ENCODE results near the gene PRELID1. TPM values are rescaled to one million over a fixed set of nuclear protein-coding genes. Genes with fewer than 3 reads are reported as not detected.
A peak's percentile ranks its signal among the peaks of the same experiment; 100 is the strongest.

Gene PRELID1
- total RNA-seq, 2 experiments from 2014 or later: 33.1 to 35.0 TPM

DNA sequence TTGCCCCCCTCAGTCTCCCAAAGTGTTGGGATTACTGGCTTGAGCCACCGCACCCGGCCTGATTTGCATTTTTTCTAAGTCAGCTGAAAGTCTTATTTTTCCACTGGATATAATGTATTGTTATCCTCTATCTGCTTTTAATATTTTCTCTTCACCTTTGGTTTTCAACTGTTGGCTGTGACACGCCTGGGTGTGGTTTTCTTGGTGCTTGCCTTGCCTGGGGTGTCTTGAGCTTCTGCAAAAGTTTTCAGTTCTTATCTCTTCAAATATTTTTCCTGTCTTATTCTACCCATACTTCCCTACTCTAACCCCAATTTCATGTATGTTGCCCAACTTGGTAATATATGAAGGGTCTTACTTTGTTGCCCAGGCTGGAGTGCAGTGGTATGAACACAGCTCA, 12.4 kb downstream of the PRELID1 start:
- Mint-ChIP-seq H3K4me1 (ENCODE audit: low read depth) (peaks cover 41% of the 10 kb centered on the region), H3K4me3 (no peak overlapping the region), H3K27me3 (peaks cover 1% of the 10 kb centered on the region), H3K36me3 (ENCODE audit: low read depth) (peaks cover 11% of the 10 kb centered on the region), H3K9me3 (no peaks in the 10 kb centered on the region), H3K27ac (no peak overlapping the region)
- DNase-seq (no peak), ATAC-seq (ENCODE audit: poor library complexity) (no peak)
- intact Hi-C loops (cut with DNase I, micrococcal nuclease): loop anchor here in 1 of 2 experiments (5.0 to 10.0 kb wide), 2 partner anchors 141 to 201 kb away; no protein-coding TSS in a partner anchor
- Histone ChIP-seq H3K36me3 (ENCODE audit: insufficient read depth, low read length) (peaks cover 4% of the 10 kb centered on the region), H3K4me3 (ENCODE audit: low read length) (no peak overlapping the region), H3K27ac (ENCODE audit: low read depth in 1 of 2, low read length in 2 of 2) (no peak overlapping the region), H3K27me3 (ENCODE audit: control insufficient read depth in 1 of 2, insufficient read depth in 2 of 2, low read length in 2 of 2) (no peaks in the 10 kb centered on the region), H3K4me1 (ENCODE audit: insufficient read depth, low read length) (peaks cover 36% of the 10 kb centered on the region), H3K9me3 (ENCODE audit: control insufficient read depth in 1 of 2, insufficient read depth in 1 of 2, low read length in 2 of 2) (peaks cover 0 to 4% of the 10 kb centered on the region in 2 experiments)
- CTCF ChIA-PET: interaction anchor here (1.1 to 1.9 kb wide), 3 partner anchors 12 to 140 kb away, joined by 3 to 5 read pairs (median 4); partner anchors contain the start of genes PRELID1 and RAB24
- POLR2A ChIA-PET: no interaction called here
- TF ChIP-seq, protein P1, sequence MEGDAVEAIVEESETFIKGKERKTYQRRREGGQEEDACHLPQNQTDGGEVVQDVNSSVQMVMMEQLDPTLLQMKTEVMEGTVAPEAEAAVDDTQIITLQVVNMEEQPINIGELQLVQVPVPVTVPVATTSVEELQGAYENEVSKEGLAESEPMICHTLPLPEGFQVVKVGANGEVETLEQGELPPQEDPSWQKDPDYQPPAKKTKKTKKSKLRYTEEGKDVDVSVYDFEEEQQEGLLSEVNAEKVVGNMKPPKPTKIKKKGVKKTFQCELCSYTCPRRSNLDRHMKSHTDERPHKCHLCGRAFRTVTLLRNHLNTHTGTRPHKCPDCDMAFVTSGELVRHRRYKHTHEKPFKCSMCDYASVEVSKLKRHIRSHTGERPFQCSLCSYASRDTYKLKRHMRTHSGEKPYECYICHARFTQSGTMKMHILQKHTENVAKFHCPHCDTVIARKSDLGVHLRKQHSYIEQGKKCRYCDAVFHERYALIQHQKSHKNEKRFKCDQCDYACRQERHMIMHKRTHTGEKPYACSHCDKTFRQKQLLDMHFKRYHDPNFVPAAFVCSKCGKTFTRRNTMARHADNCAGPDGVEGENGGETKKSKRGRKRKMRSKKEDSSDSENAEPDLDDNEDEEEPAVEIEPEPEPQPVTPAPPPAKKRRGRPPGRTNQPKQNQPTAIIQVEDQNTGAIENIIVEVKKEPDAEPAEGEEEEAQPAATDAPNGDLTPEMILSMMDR (IDR thresholded peaks at IDR 0.05): no peak

DNA sequence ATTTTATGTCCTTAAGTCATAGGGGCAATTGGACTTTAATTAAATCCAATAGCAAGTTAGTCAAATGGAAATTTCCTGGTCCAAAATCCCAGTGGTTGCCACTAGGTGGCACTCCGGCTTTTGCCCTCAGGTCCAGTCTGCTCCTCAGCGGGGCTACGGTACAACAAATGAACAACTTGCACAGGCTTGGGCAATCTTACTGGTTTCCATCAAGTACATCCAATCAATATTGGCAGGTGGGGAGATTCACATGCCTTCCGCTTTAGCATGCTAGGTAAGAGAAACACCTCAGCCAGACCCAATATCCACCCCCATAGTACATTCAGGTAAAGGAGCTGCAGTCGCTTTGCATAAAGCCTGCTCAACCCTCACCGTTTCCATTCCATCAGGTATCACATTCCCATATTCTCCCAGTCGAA, 14.4 kb downstream of the PRELID1 start:
- ATAC-seq (ENCODE audit: poor library complexity) (peak; percentile 86), DNase-seq (peak; percentile 58 to 87 (median 70))
- H3K27ac Mint-ChIP-seq: no peak overlapping the region
- H3K4me3 ChIP-seq (ENCODE audit: low read length): no peak overlapping the region
- ChIA-PET CTCF (interaction anchor here (1.0 to 2.6 kb wide), 8 partner anchors 8 to 86 kb away, joined by 3 to 13 read pairs (median 6); no protein-coding TSS in a partner anchor), POLR2A (interaction anchor here (0.7 to 0.8 kb wide), 2 partner anchors 33 to 73 kb away, joined by 3 read pairs; no protein-coding TSS in a partner anchor)
- intact Hi-C loops (cut with DNase I, micrococcal nuclease): loop anchor here (1.0 to 10.0 kb wide), 7 partner anchors 64 to 203 kb away; no protein-coding TSS in a partner anchor
- peaks cover 22% of the 10 kb centered on the region for H3K4me1 Mint-ChIP-seq (ENCODE audit: low read depth)
- H3K4me1 ChIP-seq (ENCODE audit: insufficient read depth, low read length): peaks cover 16% of the 10 kb centered on the region
- H3K27me3 ChIP-seq (ENCODE audit: control insufficient read depth in 1 of 2, insufficient read depth in 2 of 2, low read length in 2 of 2): no peaks in the 10 kb centered on the region
- peaks cover 6% of the 10 kb centered on the region for H3K36me3 ChIP-seq (ENCODE audit: insufficient read depth, low read length)
- H3K36me3 Mint-ChIP-seq (ENCODE audit: low read depth): peaks cover 11% of the 10 kb centered on the region
- H3K27me3 Mint-ChIP-seq: no peaks in the 10 kb centered on the region
- no peaks in the 10 kb centered on the region for H3K9me3 Mint-ChIP-seq
- H3K9me3 ChIP-seq (ENCODE audit: control insufficient read depth in 1 of 2, insufficient read depth in 1 of 2, low read length in 2 of 2): peaks cover 0 to 4% of the 10 kb centered on the region in 2 experiments
- TF ChIP-seq, protein P1 (IDR thresholded peaks at IDR 0.05): peak; percentile 92
- H3K4me3 Mint-ChIP-seq: no peak overlapping the region
- no peak overlapping the region for H3K27ac ChIP-seq (ENCODE audit: low read depth in 1 of 2, low read length in 2 of 2)

DNA sequence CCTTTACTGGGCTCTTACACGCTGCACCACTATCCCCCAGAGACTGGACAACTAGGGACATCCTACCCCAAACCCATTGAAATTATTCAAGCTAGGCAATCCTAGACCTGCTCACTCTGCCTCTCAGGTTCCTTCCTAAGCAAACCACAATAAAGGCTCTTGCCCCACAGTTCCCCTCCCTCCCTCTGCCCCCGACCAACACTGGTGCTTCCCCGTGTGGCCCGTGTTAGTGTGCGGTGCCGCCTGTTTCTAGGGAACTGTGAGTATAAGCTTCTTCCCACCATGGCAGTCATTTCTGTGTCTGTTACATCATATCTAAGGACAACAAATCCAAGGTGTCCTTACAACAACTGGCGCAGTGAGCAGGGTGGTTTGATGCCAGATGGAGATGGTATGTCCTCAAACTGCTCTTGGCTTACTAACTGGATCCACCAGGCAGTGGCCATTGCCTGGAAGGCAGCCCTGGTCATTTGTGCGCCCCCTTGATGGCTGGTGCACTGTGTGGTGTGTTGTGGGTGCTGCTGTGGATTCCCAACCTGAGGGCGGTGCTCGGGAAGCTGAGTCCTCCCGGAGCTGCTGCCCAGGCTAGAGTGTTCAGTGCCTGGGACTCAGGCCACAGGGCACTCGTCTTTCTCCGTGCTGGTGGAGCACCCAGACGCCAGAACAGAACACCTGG, 16.5 kb downstream of the PRELID1 start:
- H3K9me3 ChIP-seq (ENCODE audit: control insufficient read depth in 1 of 2, insufficient read depth in 1 of 2, low read length in 2 of 2): peaks cover 0 to 4% of the 10 kb centered on the region in 2 experiments
- Mint-ChIP-seq H3K4me1 (ENCODE audit: low read depth) (peaks cover 22% of the 10 kb centered on the region), H3K27ac (no peak overlapping the region), H3K9me3 (no peaks in the 10 kb centered on the region), H3K36me3 (ENCODE audit: low read depth) (peaks cover 18% of the 10 kb centered on the region), H3K27me3 (no peaks in the 10 kb centered on the region), H3K4me3 (no peak overlapping the region)
- no peaks in the 10 kb centered on the region for H3K27me3 ChIP-seq (ENCODE audit: control insufficient read depth in 1 of 2, insufficient read depth in 2 of 2, low read length in 2 of 2)
- CTCF ChIA-PET: interaction anchor here (1.3 to 2.6 kb wide), 3 partner anchors 10 to 83 kb away, joined by 5 to 8 read pairs (median 5); no protein-coding TSS in a partner anchor
- DNase-seq: peak in 2 of 14 experiments; percentile 46 to 50
- peaks cover 14% of the 10 kb centered on the region for H3K4me1 ChIP-seq (ENCODE audit: insufficient read depth, low read length)
- POLR2A ChIA-PET: no interaction called here
- peaks cover 6% of the 10 kb centered on the region for H3K36me3 ChIP-seq (ENCODE audit: insufficient read depth, low read length)
- intact Hi-C loops (cut with DNase I, micrococcal nuclease): loop anchor here in 1 of 2 experiments (5.0 to 10.0 kb wide), 2 partner anchors 137 to 205 kb away; no protein-coding TSS in a partner anchor
- H3K4me3 ChIP-seq (ENCODE audit: low read length): no peak overlapping the region
- no peak overlapping the region for H3K27ac ChIP-seq (ENCODE audit: low read depth in 1 of 2, low read length in 2 of 2)
- TF ChIP-seq, protein P1 (IDR thresholded peaks at IDR 0.05): no peak
- peak; percentile 28 for ATAC-seq (ENCODE audit: poor library complexity)
